AG09319 (cell line): Measurements from ENCODE around the gene PTH1R.

Experiments
- DNase-seq: peaks from one replicate; pipeline ENCODE4 v3.0.0-alpha.2; 2010; ENCODE audit warnings: low read depth; ENCODE audit errors: extremely low read depth
- TF ChIP-seq, protein P1 (sequence below): IDR thresholded peaks from 2 replicates; pipeline ENCODE4 v1.5.1; 2011; ENCODE audit warnings: low read depth, mild to moderate bottlenecking, inconsistent platforms, low read length, moderate library complexity

Gene PTH1R

GRCh38 chr3:46866032-46866595, 11.4 kb upstream of the PTH1R start:
- TF ChIP-seq, protein P1, sequence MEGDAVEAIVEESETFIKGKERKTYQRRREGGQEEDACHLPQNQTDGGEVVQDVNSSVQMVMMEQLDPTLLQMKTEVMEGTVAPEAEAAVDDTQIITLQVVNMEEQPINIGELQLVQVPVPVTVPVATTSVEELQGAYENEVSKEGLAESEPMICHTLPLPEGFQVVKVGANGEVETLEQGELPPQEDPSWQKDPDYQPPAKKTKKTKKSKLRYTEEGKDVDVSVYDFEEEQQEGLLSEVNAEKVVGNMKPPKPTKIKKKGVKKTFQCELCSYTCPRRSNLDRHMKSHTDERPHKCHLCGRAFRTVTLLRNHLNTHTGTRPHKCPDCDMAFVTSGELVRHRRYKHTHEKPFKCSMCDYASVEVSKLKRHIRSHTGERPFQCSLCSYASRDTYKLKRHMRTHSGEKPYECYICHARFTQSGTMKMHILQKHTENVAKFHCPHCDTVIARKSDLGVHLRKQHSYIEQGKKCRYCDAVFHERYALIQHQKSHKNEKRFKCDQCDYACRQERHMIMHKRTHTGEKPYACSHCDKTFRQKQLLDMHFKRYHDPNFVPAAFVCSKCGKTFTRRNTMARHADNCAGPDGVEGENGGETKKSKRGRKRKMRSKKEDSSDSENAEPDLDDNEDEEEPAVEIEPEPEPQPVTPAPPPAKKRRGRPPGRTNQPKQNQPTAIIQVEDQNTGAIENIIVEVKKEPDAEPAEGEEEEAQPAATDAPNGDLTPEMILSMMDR: no peak
- DNase-seq: no peak

DNA sequence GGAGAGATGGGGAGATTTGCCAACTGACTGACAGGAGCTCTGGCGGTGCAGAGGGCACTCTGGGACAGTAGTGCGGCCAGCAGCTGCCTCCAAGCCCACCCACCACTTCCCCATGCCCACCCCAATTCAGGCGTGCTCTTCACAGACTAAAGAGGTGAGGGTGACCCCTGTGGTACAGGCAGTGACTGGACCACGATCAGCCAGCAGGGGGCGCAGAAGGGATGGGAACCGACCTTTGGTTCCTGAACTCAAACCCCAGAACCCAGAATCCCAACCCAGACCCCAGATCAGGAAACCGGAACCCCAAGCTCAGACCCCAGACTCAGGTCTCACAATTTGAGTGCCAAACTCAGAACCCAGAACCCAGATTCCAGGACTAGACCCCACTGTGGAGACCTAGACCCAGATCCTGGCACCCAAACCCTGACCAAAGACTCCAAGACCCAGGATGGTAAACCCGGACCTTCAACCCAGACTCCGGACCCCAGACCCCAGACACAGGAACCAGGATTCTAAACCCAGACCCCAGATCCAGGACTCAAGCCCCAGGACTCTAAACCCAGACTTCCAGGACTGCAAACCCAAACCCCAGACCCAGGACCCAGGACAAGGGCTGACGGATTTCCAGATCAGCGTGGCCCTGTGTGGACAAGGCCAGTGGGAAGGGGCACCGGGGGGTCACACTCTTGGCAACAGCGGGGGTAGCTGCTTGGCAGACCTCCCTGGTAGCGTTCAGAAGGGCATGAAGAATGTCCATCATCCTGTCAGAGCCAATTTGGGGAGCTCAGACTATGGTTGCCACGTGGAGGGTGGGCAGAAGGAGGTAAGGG, 10.6 kb upstream of the PTH1R start:
- TF ChIP-seq, protein P1: peak; percentile 88
- no peak for DNase-seq

DNA sequence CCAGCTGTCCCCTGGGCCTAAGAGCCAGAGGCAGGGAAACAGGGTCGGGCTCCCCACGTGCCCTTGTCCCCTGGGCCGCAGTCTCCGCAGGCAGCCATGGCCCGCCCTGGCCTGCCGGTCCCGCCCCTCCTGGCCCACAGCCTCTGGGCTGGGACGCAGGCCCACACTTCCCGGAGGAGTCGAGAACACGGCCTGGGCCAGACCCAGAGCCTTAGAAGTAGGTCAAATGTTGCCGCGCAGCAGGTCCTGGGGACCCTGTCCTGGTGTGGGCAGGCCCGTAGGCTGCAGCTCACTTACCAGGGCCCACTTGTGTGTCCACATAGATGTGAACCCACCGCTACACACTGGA, 10.0 kb upstream of the PTH1R start:
- DNase-seq: no peak

GRCh38 chr3:46868287-46868686, 9.2 kb upstream of the PTH1R start:
- TF ChIP-seq, protein P1: no peak
- DNase-seq: no peak

More for the DNA sequence above, 10.0 kb upstream of the PTH1R start:
- TF ChIP-seq, protein P1: no peak

- DNase-seq: no peak
- TF ChIP-seq, protein P1: no peak
Observed at GRCh38 chr3:46868948-46869347, 8.6 kb upstream of the PTH1R start.

DNA sequence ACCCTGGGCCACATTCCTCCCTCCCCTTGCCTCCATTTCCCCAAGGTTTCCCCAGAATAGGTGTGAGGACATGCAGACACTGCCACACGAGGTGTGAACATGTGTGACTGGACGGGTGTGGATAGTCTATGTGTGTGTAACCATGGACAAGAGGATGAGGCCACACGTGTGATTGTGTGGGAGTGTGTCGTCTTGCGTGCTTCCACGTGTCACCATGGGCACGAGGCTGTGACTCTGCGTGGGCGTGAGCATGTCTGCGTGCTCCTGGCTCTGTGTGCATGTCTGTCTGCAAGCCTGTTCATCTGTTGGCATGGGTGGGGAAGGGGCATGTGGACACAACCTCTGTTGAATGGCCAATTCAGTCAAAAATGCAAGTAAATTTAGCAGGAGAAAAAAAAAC, 8.1 kb upstream of the PTH1R start:
- DNase-seq: no peak
- TF ChIP-seq, protein P1: no peak

DNA sequence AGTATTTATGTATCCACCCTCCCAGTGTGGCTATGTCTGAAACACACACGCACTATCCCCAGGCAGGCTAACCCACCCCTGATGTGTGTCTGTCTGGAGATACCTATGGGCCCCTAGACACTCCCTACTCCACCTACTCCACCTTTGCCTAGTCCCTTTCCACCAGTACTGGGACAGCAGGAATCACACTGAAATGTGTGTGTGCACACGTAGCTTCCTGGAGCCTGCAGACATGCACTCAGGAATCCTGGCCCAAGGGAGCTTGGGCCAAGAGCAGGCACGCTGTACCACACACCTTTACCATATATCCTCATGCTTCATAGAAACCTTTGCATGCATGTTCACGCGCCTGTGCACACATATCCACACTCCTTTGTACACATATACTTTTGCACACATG, 6.9 kb upstream of the PTH1R start:
- TF ChIP-seq, protein P1: no peak
- DNase-seq: no peak
